GM18907 (cell line): ENCODE results near the gene PFKL.

Source experiments
- ATAC-seq: cut with Tn5 transposase; IDR thresholded peaks from one replicate; pipeline ENCODE4 v1.9.1; 2021; ENCODE audit warnings: mild to moderate bottlenecking, moderate library complexity; ENCODE audit not compliant: unreplicated experiment

Gene PFKL

GRCh38 chr21:44374601-44375280 lies 74.9 kb downstream of the PFKL start:
- ATAC-seq, result no peak

GRCh38 chr21:44375281-44375651 lies 75.4 kb downstream of the PFKL start:
- ATAC-seq, result no peak

GRCh38 chr21:44375761-44376241 lies 75.9 kb downstream of the PFKL start:
- no peak for ATAC-seq

GRCh38 chr21:44376606-44377005 lies 76.8 kb downstream of the PFKL start:
- no peak for ATAC-seq
